Astrocyte (in vitro differentiated cells and primary cell): ENCODE results near the gene CPNE7.

ENCODE experiments used
- EZH2 ChIP-seq: IDR thresholded peaks from 2 replicates; pipeline ENCODE4 v1.6.1; 2012; ENCODE audit warnings: mild to moderate bottlenecking, low read length, inconsistent platforms; ENCODE audit not compliant: insufficient read depth
- TF ChIP-seq, protein P1 (sequence below): IDR thresholded peaks from 2 replicates; pipeline ENCODE4 v1.5.1; 2011; ENCODE audit warnings: low read depth, mild to moderate bottlenecking, inconsistent platforms, low read length, moderate library complexity; ENCODE audit not compliant: insufficient read depth

DNA sequence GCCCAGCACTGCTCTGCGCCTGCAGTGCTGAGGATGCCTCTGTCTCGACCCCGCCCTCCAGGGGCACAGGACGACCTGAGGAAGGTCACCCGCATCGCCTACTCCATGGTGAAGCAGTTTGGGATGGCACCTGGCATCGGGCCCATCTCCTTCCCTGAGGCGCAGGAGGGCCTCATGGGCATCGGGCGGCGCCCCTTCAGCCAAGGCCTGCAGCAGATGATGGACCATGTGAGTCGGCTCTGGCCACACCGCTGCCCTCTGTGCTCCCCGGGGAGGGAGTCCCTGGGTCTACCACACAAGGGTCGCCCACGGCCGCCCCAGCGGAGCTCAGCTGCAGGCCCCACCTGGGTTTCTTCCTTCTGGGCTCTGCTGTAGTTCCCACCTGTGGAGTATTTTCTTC is 21.8 kb upstream of the CPNE7 start:
- no peak for TF ChIP-seq EZH2
- TF ChIP-seq, protein P1, sequence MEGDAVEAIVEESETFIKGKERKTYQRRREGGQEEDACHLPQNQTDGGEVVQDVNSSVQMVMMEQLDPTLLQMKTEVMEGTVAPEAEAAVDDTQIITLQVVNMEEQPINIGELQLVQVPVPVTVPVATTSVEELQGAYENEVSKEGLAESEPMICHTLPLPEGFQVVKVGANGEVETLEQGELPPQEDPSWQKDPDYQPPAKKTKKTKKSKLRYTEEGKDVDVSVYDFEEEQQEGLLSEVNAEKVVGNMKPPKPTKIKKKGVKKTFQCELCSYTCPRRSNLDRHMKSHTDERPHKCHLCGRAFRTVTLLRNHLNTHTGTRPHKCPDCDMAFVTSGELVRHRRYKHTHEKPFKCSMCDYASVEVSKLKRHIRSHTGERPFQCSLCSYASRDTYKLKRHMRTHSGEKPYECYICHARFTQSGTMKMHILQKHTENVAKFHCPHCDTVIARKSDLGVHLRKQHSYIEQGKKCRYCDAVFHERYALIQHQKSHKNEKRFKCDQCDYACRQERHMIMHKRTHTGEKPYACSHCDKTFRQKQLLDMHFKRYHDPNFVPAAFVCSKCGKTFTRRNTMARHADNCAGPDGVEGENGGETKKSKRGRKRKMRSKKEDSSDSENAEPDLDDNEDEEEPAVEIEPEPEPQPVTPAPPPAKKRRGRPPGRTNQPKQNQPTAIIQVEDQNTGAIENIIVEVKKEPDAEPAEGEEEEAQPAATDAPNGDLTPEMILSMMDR = no peak
